Loucy (cell line): ENCODE measurements around the gene INF2.

Experiments
- H2AFZ ChIP-seq: fragments of 200-600 bp; sonication (generic); 2 replicates; pipeline ENCODE4 v1.6.0; 2016; ENCODE audit warnings: antibody characterized with exemption, mild to moderate bottlenecking, low read length, moderate library complexity
- H3F3A ChIP-seq: fragments of 200-600 bp; 2 replicates; pipeline ENCODE4 v1.6.0; 2016; ENCODE audit warnings: antibody characterized with exemption, low read depth, mild to moderate bottlenecking
- H3K27me3 ChIP-seq: fragments of 200-600 bp; sonication (generic); 2 replicates; pipeline ENCODE4 v1.6.1; 2014; ENCODE audit warnings: low read length, mild to moderate bottlenecking; ENCODE audit not compliant: insufficient read depth, poor library complexity, severe bottlenecking
- H3K36me3 ChIP-seq: fragments of 200-600 bp; sonication (generic); 2 replicates; pipeline ENCODE4 v1.6.1; 2016; ENCODE audit warnings: low read length; ENCODE audit not compliant: insufficient read depth
- H3K4me1 ChIP-seq: fragments of 200-600 bp; sonication (generic); 2 replicates; pipeline ENCODE4 v1.5.1; 2014; ENCODE audit warnings: low read length, mild to moderate bottlenecking; ENCODE audit not compliant: insufficient read depth, poor library complexity, severe bottlenecking
- H3K4me2 ChIP-seq: fragments of 200-600 bp; sonication (generic); 2 replicates; pipeline ENCODE4 v1.6.0; 2014; ENCODE audit warnings: antibody characterized with exemption, low read length, low read depth, mild to moderate bottlenecking; ENCODE audit not compliant: poor library complexity, severe bottlenecking
- H3K4me3 ChIP-seq: fragments of 200-600 bp; sonication (generic); 2 replicates; pipeline ENCODE4 v1.5.1; 2014; ENCODE audit warnings: low read length, mild to moderate bottlenecking, mixed read lengths; ENCODE audit not compliant: poor library complexity, severe bottlenecking
- H3K79me2 ChIP-seq: fragments of 200-600 bp; sonication (generic); 2 replicates; pipeline ENCODE4 v1.6.1; 2014; ENCODE audit warnings: low read length; ENCODE audit not compliant: insufficient read depth
- H3K9ac ChIP-seq: fragments of 200-600 bp; sonication (generic); 2 replicates; pipeline ENCODE4 v1.6.0; 2014; ENCODE audit warnings: mild to moderate bottlenecking, low read depth, low read length, moderate library complexity; ENCODE audit not compliant: poor library complexity, severe bottlenecking
- H3K9me2 ChIP-seq: fragments of 200-600 bp; sonication (generic); replicated peaks from 2 replicates; pipeline ENCODE4 v1.6.1; 2016; ENCODE audit warnings: low read depth, low read length, mixed read lengths
- H3K9me3 ChIP-seq: fragments of 200-600 bp; sonication (generic); 2 replicates; pipeline ENCODE4 v1.6.1; 2014; ENCODE audit warnings: mild to moderate bottlenecking, antibody characterized with exemption, low read length, low read depth; ENCODE audit not compliant: insufficient read depth
- H4K20me1 ChIP-seq: fragments of 200-600 bp; sonication (generic); 2 replicates; pipeline ENCODE4 v1.6.0; 2014; ENCODE audit warnings: antibody characterized with exemption, low read length, mild to moderate bottlenecking; ENCODE audit not compliant: insufficient read depth, poor library complexity, severe bottlenecking
- CTCF ChIP-seq: fragments of 200-600 bp; sonication (generic); conservative IDR thresholded peaks from 2 replicates; pipeline ENCODE4 v1.5.1; 2014; ENCODE audit warnings: mild to moderate bottlenecking, antibody characterized with exemption, low read length
- EZH2phosphoT487 ChIP-seq: fragments of 200-600 bp; IDR thresholded peaks from 2 replicates; pipeline ENCODE4 v1.6.1; 2018; ENCODE audit warnings: antibody characterized with exemption, mild to moderate bottlenecking, moderate library complexity, borderline replicate concordance

INF2 gene

GRCh38 chr14:104769324-104770071, 80.1 kb downstream of the INF2 start:
- no peaks in the 10 kb centered on the region; the same call in 1 of the 2 replicates for H3K9me3 ChIP-seq
- peaks cover 34% of the 10 kb centered on the region for H3K36me3 ChIP-seq
- H3K9me2 ChIP-seq, result no peaks in the 10 kb centered on the region
- peak overlapping the region; percentile 52 for H3K4me2 ChIP-seq
- H3F3A ChIP-seq, result peaks cover 3% of the 10 kb centered on the region; the same call in 1 of the 2 replicates
- no peak for TF ChIP-seq CTCF
- no peak overlapping the region for H3K9ac ChIP-seq
- peaks cover 10% of the 10 kb centered on the region for H3K4me1 ChIP-seq
- no peak overlapping the region for H2AFZ ChIP-seq
- H4K20me1 ChIP-seq, result no peaks in the 10 kb centered on the region
- H3K79me2 ChIP-seq, result peaks cover 6% of the 10 kb centered on the region
- no peaks in the 10 kb centered on the region for H3K27me3 ChIP-seq
- H3K4me3 ChIP-seq, result no peak overlapping the region

GRCh38 chr14:104770072-104770579, 80.7 kb downstream of the INF2 start:
- Histone ChIP-seq H3K36me3 (peaks cover 39% of the 10 kb centered on the region), H3K9me2 (no peaks in the 10 kb centered on the region)

GRCh38 chr14:104770851-104771272, 81.4 kb downstream of the INF2 start:
- Histone ChIP-seq H3K9me2 (no peaks in the 10 kb centered on the region), H3K79me2 (no peaks in the 10 kb centered on the region), H3K9me3 (no peaks in the 10 kb centered on the region; the same call in 1 of the 2 replicates), H4K20me1 (no peaks in the 10 kb centered on the region), H3K4me3 (no peak overlapping the region), H2AFZ (no peak overlapping the region), H3K4me2 (no peak overlapping the region), H3K27me3 (no peaks in the 10 kb centered on the region), H3F3A (peaks cover 3% of the 10 kb centered on the region; the same call in 1 of the 2 replicates), H3K9ac (no peak overlapping the region), H3K36me3 (peaks cover 46% of the 10 kb centered on the region), H3K4me1 (peaks cover 10% of the 10 kb centered on the region)
- TF ChIP-seq EZH2phosphoT487 (no peak), CTCF (peak; percentile 55)

More at GRCh38 chr14:104770072-104770579, 80.7 kb downstream of the INF2 start:
- H3F3A ChIP-seq, result peaks cover 3% of the 10 kb centered on the region; the same call in 1 of the 2 replicates
- peaks cover 10% of the 10 kb centered on the region for H3K4me1 ChIP-seq
- no peak overlapping the region for H3K4me2 ChIP-seq
- H4K20me1 ChIP-seq, result no peaks in the 10 kb centered on the region
- no peaks in the 10 kb centered on the region for H3K27me3 ChIP-seq
- TF ChIP-seq EZH2phosphoT487 (no peak), CTCF (no peak)
- no peak overlapping the region for H2AFZ ChIP-seq
- H3K9me3 ChIP-seq, result no peaks in the 10 kb centered on the region; the same call in 1 of the 2 replicates
- peaks cover 6% of the 10 kb centered on the region for H3K79me2 ChIP-seq
- no peak overlapping the region for H3K9ac ChIP-seq
- H3K4me3 ChIP-seq, result no peak overlapping the region
